Neuronal stem cell (in vitro differentiated cells): Measurements from ENCODE around the gene IDNK.
A peak's percentile ranks its signal among the peaks of the same experiment; 100 is the strongest.

Experiments used
- DNase-seq: peaks from one replicate; pipeline ENCODE4 v3.0.0-alpha.2; 2013; ENCODE audit warnings: low spot score
- H2AFZ ChIP-seq: one replicate; pipeline ENCODE4 v1.6.1; 2013; ENCODE audit warnings: mild to moderate bottlenecking, low read length, inconsistent platforms
- H2AK5ac ChIP-seq: 2 replicates; pipeline ENCODE4 v1.6.1; 2013; ENCODE audit warnings: low read depth, mild to moderate bottlenecking, inconsistent platforms, low read length, moderate library complexity, mixed read lengths
- H2BK120ac ChIP-seq: 2 replicates; pipeline ENCODE4 v1.6.1; 2013; ENCODE audit warnings: low read depth, mild to moderate bottlenecking, inconsistent platforms, low read length, moderate library complexity, mixed read lengths
- H2BK12ac ChIP-seq: one replicate; pipeline ENCODE4 v1.6.1; 2013; ENCODE audit warnings: low read length, inconsistent platforms
- H2BK15ac ChIP-seq: 2 replicates; pipeline ENCODE4 v1.6.1; 2013; ENCODE audit warnings: mild to moderate bottlenecking, low read length, inconsistent platforms, mixed read lengths
- H2BK5ac ChIP-seq: one replicate; pipeline ENCODE4 v1.6.1; 2013; ENCODE audit warnings: inconsistent platforms, mild to moderate bottlenecking, low read length, moderate library complexity
- H3K14ac ChIP-seq: one replicate; pipeline ENCODE4 v1.6.1; 2013; ENCODE audit warnings: low read length, inconsistent platforms
- H3K18ac ChIP-seq: 2 replicates; pipeline ENCODE4 v1.6.1; 2013; ENCODE audit warnings: low read length, inconsistent platforms
- H3K23ac ChIP-seq: 2 replicates; pipeline ENCODE4 v1.6.1; 2013; ENCODE audit warnings: low read depth, mild to moderate bottlenecking, mixed read lengths, low read length, inconsistent platforms; ENCODE audit not compliant: poor library complexity
- H3K27ac ChIP-seq: replicated peaks from 3 replicates; pipeline ENCODE4 v1.5.1; 2013; ENCODE audit warnings: low read length, inconsistent platforms
- H3K27me3 ChIP-seq, 3 experiments: 2 replicates each; pipeline ENCODE4 v1.6.1; 2013; ENCODE audit warnings: low read length in 3 of 3, mild to moderate bottlenecking in 2 of 3, inconsistent platforms in 1 of 3, low read depth in 1 of 3, mixed read lengths in 1 of 3, moderate library complexity in 1 of 3; ENCODE audit not compliant: control insufficient read depth in 3 of 3, insufficient read depth in 3 of 3
- H3K36me3 ChIP-seq, 2 donors: replicated peaks in 1 of 2; 2 replicates each; pipeline ENCODE4 v1.6.1; 2013; ENCODE audit warnings: low read length in 2 of 2; ENCODE audit not compliant: control insufficient read depth in 2 of 2, insufficient read depth in 2 of 2
- H3K4ac ChIP-seq: 2 replicates; pipeline ENCODE4 v1.6.1; 2013; ENCODE audit warnings: inconsistent platforms, mild to moderate bottlenecking, low read length, moderate library complexity
- H3K4me1 ChIP-seq, 2 donors: 1 replicate in 1 of 2; 2 replicates in 1 of 2; pipeline ENCODE4 v1.6.1; 2013; ENCODE audit warnings: low read length in 2 of 2, low read depth in 1 of 2; ENCODE audit not compliant: control insufficient read depth in 2 of 2, insufficient read depth in 1 of 2
- H3K4me2 ChIP-seq: one replicate; pipeline ENCODE4 v1.6.1; 2013; ENCODE audit warnings: mild to moderate bottlenecking, low read length, inconsistent platforms; ENCODE audit not compliant: insufficient read depth, poor library complexity, severe bottlenecking
- H3K4me3 ChIP-seq, 2 donors: 2 replicates each; pipeline ENCODE4 v1.5.1; 2013; ENCODE audit warnings: low read length in 2 of 2, mild to moderate bottlenecking in 2 of 2, inconsistent platforms in 1 of 2, moderate library complexity in 1 of 2
- H3K79me1 ChIP-seq: one replicate; pipeline ENCODE4 v1.6.1; 2013; ENCODE audit warnings: low read depth, mild to moderate bottlenecking, inconsistent platforms, low read length, moderate library complexity
- H3K9ac ChIP-seq: one replicate; pipeline ENCODE4 v1.6.1; 2013; ENCODE audit warnings: mild to moderate bottlenecking, low read depth, low read length, inconsistent platforms; ENCODE audit not compliant: poor library complexity
- H3K9me3 ChIP-seq, 2 donors: replicated peaks in 1 of 2; 2 replicates each; pipeline versions ENCODE3 to v1.6.1; 2013; ENCODE audit warnings: low read length in 2 of 2, mild to moderate bottlenecking in 2 of 2, inconsistent platforms in 1 of 2, low read depth in 1 of 2, mixed read lengths in 1 of 2, moderate library complexity in 1 of 2; ENCODE audit not compliant: control insufficient read depth in 2 of 2, insufficient read depth in 1 of 2
- H4K8ac ChIP-seq: one replicate; pipeline ENCODE4 v1.6.1; 2013; ENCODE audit warnings: low read depth, mild to moderate bottlenecking, inconsistent platforms, low read length, moderate library complexity
- H4K91ac ChIP-seq: one replicate; pipeline ENCODE4 v1.6.1; 2013; ENCODE audit warnings: low read length, low read depth, mild to moderate bottlenecking, inconsistent platforms; ENCODE audit not compliant: poor library complexity
- WGBS, 2 donors: extraction: QIAGEN DNeasy Blood & Tissue Kit; methylation state at CpG; one replicate each; pipeline ENCODE4 v1.1.7; 2013; ENCODE audit warnings: missing lambda C conversion rate in 2 of 2, mixed read lengths in 1 of 2; ENCODE audit not compliant: insufficient read length in 2 of 2, insufficient replicate concordance in 1 of 2; ENCODE audit errors: extremely low coverage in 2 of 2; 5-methylcytosine and 5-hydroxymethylcytosine counted together

IDNK gene

GRCh38 chr9:83617299-83617698 is 5.6 kb upstream of the IDNK start:
- Histone ChIP-seq H3K18ac (no peak overlapping the region), H3K4me1 (peaks cover 0 to 2% of the 10 kb centered on the region in 2 donors), H2AFZ (no peak overlapping the region), H3K9ac (no peak overlapping the region), H3K27me3 (no peaks in the 10 kb centered on the region), H3K9me3 (no peaks in the 10 kb centered on the region), H2BK12ac (no peak overlapping the region), H4K8ac (no peak overlapping the region), H2BK5ac (no peak overlapping the region), H3K4ac (no peak overlapping the region), H3K79me1 (no peaks in the 10 kb centered on the region), H3K4me2 (no peak overlapping the region), H3K36me3 (no peaks in the 10 kb centered on the region), H2BK120ac (no peak overlapping the region), H3K14ac (no peak overlapping the region), H3K27ac (no peak overlapping the region), H2BK15ac (no peak overlapping the region), H4K91ac (no peak overlapping the region), H3K23ac (no peak overlapping the region), H3K4me3 (no peak overlapping the region), H2AK5ac (no peak overlapping the region)
- no peak for DNase-seq
- no CpG with 5 or more reads among the region's 1 CpG for WGBS, 2 donors

GRCh38 chr9:83620841-83621636 is 1.9 kb upstream of the IDNK start:
- WGBS, 2 donors = no CpG with 5 or more reads among the region's 7 CpGs
- peaks cover 0 to 6% of the 10 kb centered on the region in 2 donors for H3K4me1 ChIP-seq
- H3K9ac ChIP-seq = no peak overlapping the region
- H2AK5ac ChIP-seq = no peak overlapping the region
- peak; percentile 32 for DNase-seq
- no peak overlapping the region for H3K4ac ChIP-seq
- H4K91ac ChIP-seq = no peak overlapping the region
- H3K4me3 ChIP-seq = no peak overlapping the region
- H3K27me3 ChIP-seq = no peaks in the 10 kb centered on the region
- no peak overlapping the region for H4K8ac ChIP-seq
- no peak overlapping the region for H3K18ac ChIP-seq
- H2AFZ ChIP-seq = peak overlapping the region; percentile 25
- no peaks in the 10 kb centered on the region for H3K9me3 ChIP-seq
- H2BK120ac ChIP-seq = no peak overlapping the region
- no peak overlapping the region for H2BK12ac ChIP-seq
- no peak overlapping the region for H3K14ac ChIP-seq
- H3K23ac ChIP-seq = no peak overlapping the region
- H3K4me2 ChIP-seq = peak overlapping the region; percentile 49
- H2BK15ac ChIP-seq = no peak overlapping the region
- no peak overlapping the region for H2BK5ac ChIP-seq
- H3K36me3 ChIP-seq = no peaks in the 10 kb centered on the region
- H3K79me1 ChIP-seq = no peaks in the 10 kb centered on the region
- H3K27ac ChIP-seq = no peak overlapping the region

- peak overlapping the region; percentile 73 for H3K4me2 ChIP-seq
- no peak overlapping the region for H2BK5ac ChIP-seq
- peak overlapping the region; percentile 96 for H2AFZ ChIP-seq
- H3K18ac ChIP-seq = peak overlapping the region; percentile 97
- peak overlapping the region; percentile 62 to 93 for H3K4me3 ChIP-seq
- H4K91ac ChIP-seq = no peak overlapping the region
- H2BK120ac ChIP-seq = no peak overlapping the region
- H3K36me3 ChIP-seq = peaks cover 3 to 5% of the 10 kb centered on the region in 2 donors
- peak overlapping the region; percentile 80 for H3K9ac ChIP-seq
- no peak overlapping the region for H3K27ac ChIP-seq
- H3K27me3 ChIP-seq = no peaks in the 10 kb centered on the region
- WGBS, 2 donors = no CpG with 5 or more reads among the region's 21 CpGs
- peak overlapping the region; percentile 65 for H2BK15ac ChIP-seq
- no peak overlapping the region for H4K8ac ChIP-seq
- peaks cover 0 to 6% of the 10 kb centered on the region in 2 donors for H3K4me1 ChIP-seq
- H3K14ac ChIP-seq = no peak overlapping the region
- H3K9me3 ChIP-seq = peaks cover 0 to 2% of the 10 kb centered on the region in 2 donors
- no peak overlapping the region for H3K4ac ChIP-seq
- H3K23ac ChIP-seq = no peak overlapping the region
- no peaks in the 10 kb centered on the region for H3K79me1 ChIP-seq
- H2BK12ac ChIP-seq = no peak overlapping the region
- DNase-seq = no peak
- no peak overlapping the region for H2AK5ac ChIP-seq
These were observed 457 bp upstream of the IDNK start for GRCh38 chr9:83622433-83622938.

GRCh38 chr9:83623679-83624076 is 735 bp downstream of the IDNK start:
- Histone ChIP-seq H3K27ac (no peak overlapping the region), H2AK5ac (no peak overlapping the region), H3K36me3 (peaks cover 4 to 13% of the 10 kb centered on the region in 2 donors), H3K14ac (no peak overlapping the region), H3K4me3 (peak overlapping the region; percentile 62 to 93), H4K8ac (no peak overlapping the region), H3K4ac (no peak overlapping the region), H3K27me3 (no peaks in the 10 kb centered on the region), H3K18ac (peak overlapping the region; percentile 97), H3K9ac (peak overlapping the region; percentile 83), H2BK12ac (no peak overlapping the region), H2AFZ (peak overlapping the region; percentile 96), H3K79me1 (no peaks in the 10 kb centered on the region), H3K9me3 (peaks cover 0 to 2% of the 10 kb centered on the region in 2 donors), H2BK15ac (no peak overlapping the region), H2BK5ac (no peak overlapping the region), H3K4me1 (peaks cover 0 to 6% of the 10 kb centered on the region in 2 donors), H2BK120ac (no peak overlapping the region), H3K4me2 (peak overlapping the region; percentile 73), H4K91ac (no peak overlapping the region), H3K23ac (no peak overlapping the region)
- WGBS, 2 donors = no CpG with 5 or more reads among the region's 5 CpGs
- no peak for DNase-seq
